ENCODE results near the gene KIF25.

Gene KIF25

GRCh38 chr6:168053086-168053956, 55.9 kb downstream of the KIF25 start:
- H3K4me3 ChIP-seq (ENCODE audit: control insufficient read depth in 1 of 7, extremely low read depth in 1 of 7, insufficient read depth in 4 of 7, low read depth in 2 of 7, low read length in 6 of 7): no peak overlapping the region
- POLR2A ChIA-PET: no interaction called here
- H3K9me3 ChIP-seq (ENCODE audit: control extremely low read depth in 1 of 5, control insufficient read depth in 4 of 5, insufficient read depth in 2 of 5, low read depth in 1 of 5, low read length in 4 of 5): no peaks in the 10 kb centered on the region

GRCh38 chr6:168053957-168054471, 56.5 kb downstream of the KIF25 start:
- ChIA-PET POLR2A (no interaction called here), CTCF (no interaction called here)
- Histone ChIP-seq H3K36me3 (ENCODE audit: control insufficient read depth in 4 of 4, insufficient read depth in 4 of 4, low read length in 3 of 4) (no peaks in the 10 kb centered on the region), H3K27ac (ENCODE audit: insufficient read depth in 1 of 2, low read depth in 1 of 2, low read length in 2 of 2, poor library complexity in 1 of 2, severe bottlenecking in 2 of 2) (no peak overlapping the region), H3K9me3 (ENCODE audit: control extremely low read depth in 1 of 5, control insufficient read depth in 4 of 5, insufficient read depth in 2 of 5, low read depth in 1 of 5, low read length in 4 of 5) (no peaks in the 10 kb centered on the region), H3K4me1 (ENCODE audit: control extremely low read depth in 1 of 4, control insufficient read depth in 4 of 4, insufficient read depth in 4 of 4, low read length in 3 of 4) (no peaks in the 10 kb centered on the region), H3K27me3 (replicated peaks in 2 of 5; ENCODE audit: control insufficient read depth in 4 of 5, insufficient read depth in 5 of 5, low read length in 4 of 5) (no peaks in the 10 kb centered on the region), H3K4me3 (ENCODE audit: control insufficient read depth in 1 of 7, extremely low read depth in 1 of 7, insufficient read depth in 4 of 7, low read depth in 2 of 7, low read length in 6 of 7) (no peak overlapping the region)
- 94% methylated on average over 14 of the region's 14 CpGs for WGBS (ENCODE audit: insufficient coverage)
- no peak for DNase-seq

More at GRCh38 chr6:168053086-168053956, 55.9 kb downstream of the KIF25 start:
- DNase-seq: no peak
- H3K27ac ChIP-seq (ENCODE audit: insufficient read depth in 1 of 2, low read depth in 1 of 2, low read length in 2 of 2, poor library complexity in 1 of 2, severe bottlenecking in 2 of 2): no peak overlapping the region
- WGBS (ENCODE audit: insufficient coverage): 90% methylated on average over 33 of the region's 38 CpGs
- CTCF ChIA-PET: no interaction called here
- H3K36me3 ChIP-seq (ENCODE audit: control insufficient read depth in 4 of 4, insufficient read depth in 4 of 4, low read length in 3 of 4): no peaks in the 10 kb centered on the region
- no peaks in the 10 kb centered on the region for H3K27me3 ChIP-seq (replicated peaks in 2 of 5; ENCODE audit: control insufficient read depth in 4 of 5, insufficient read depth in 5 of 5, low read length in 4 of 5)
- H3K4me1 ChIP-seq (ENCODE audit: control extremely low read depth in 1 of 4, control insufficient read depth in 4 of 4, insufficient read depth in 4 of 4, low read length in 3 of 4): no peaks in the 10 kb centered on the region

GRCh38 chr6:168054765-168055560, 57.5 kb downstream of the KIF25 start:
- H3K27ac ChIP-seq (ENCODE audit: insufficient read depth in 1 of 2, low read depth in 1 of 2, low read length in 2 of 2, poor library complexity in 1 of 2, severe bottlenecking in 2 of 2): no peak overlapping the region
- H3K36me3 ChIP-seq (ENCODE audit: control insufficient read depth in 4 of 4, insufficient read depth in 4 of 4, low read length in 3 of 4): no peaks in the 10 kb centered on the region
- WGBS (ENCODE audit: insufficient coverage): 96% methylated on average over 12 of the region's 18 CpGs
- H3K27me3 ChIP-seq (replicated peaks in 2 of 5; ENCODE audit: control insufficient read depth in 4 of 5, insufficient read depth in 5 of 5, low read length in 4 of 5): no peaks in the 10 kb centered on the region
- CTCF ChIA-PET: no interaction called here
- no peak for DNase-seq
- H3K9me3 ChIP-seq (ENCODE audit: control extremely low read depth in 1 of 5, control insufficient read depth in 4 of 5, insufficient read depth in 2 of 5, low read depth in 1 of 5, low read length in 4 of 5): no peaks in the 10 kb centered on the region
- no peaks in the 10 kb centered on the region for H3K4me1 ChIP-seq (ENCODE audit: control extremely low read depth in 1 of 4, control insufficient read depth in 4 of 4, insufficient read depth in 4 of 4, low read length in 3 of 4)
- POLR2A ChIA-PET: no interaction called here
- no peak overlapping the region for H3K4me3 ChIP-seq (ENCODE audit: control insufficient read depth in 1 of 7, extremely low read depth in 1 of 7, insufficient read depth in 4 of 7, low read depth in 2 of 7, low read length in 6 of 7)

- H3K36me3 ChIP-seq (ENCODE audit: control insufficient read depth in 4 of 4, insufficient read depth in 4 of 4, low read length in 3 of 4): no peaks in the 10 kb centered on the region
- ChIA-PET POLR2A (no interaction called here), CTCF (no interaction called here)
- DNase-seq: no peak
- no peaks in the 10 kb centered on the region for H3K27me3 ChIP-seq (replicated peaks in 2 of 5; ENCODE audit: control insufficient read depth in 4 of 5, insufficient read depth in 5 of 5, low read length in 4 of 5)
- WGBS (ENCODE audit: insufficient coverage): 91% methylated on average over 22 of the region's 22 CpGs
- H3K4me3 ChIP-seq (ENCODE audit: control insufficient read depth in 1 of 7, extremely low read depth in 1 of 7, insufficient read depth in 4 of 7, low read depth in 2 of 7, low read length in 6 of 7): no peak overlapping the region
- H3K27ac ChIP-seq (ENCODE audit: insufficient read depth in 1 of 2, low read depth in 1 of 2, low read length in 2 of 2, poor library complexity in 1 of 2, severe bottlenecking in 2 of 2): no peak overlapping the region
- H3K4me1 ChIP-seq (ENCODE audit: control extremely low read depth in 1 of 4, control insufficient read depth in 4 of 4, insufficient read depth in 4 of 4, low read length in 3 of 4): no peaks in the 10 kb centered on the region
- no peaks in the 10 kb centered on the region for H3K9me3 ChIP-seq (ENCODE audit: control extremely low read depth in 1 of 5, control insufficient read depth in 4 of 5, insufficient read depth in 2 of 5, low read depth in 1 of 5, low read length in 4 of 5)
Observed at GRCh38 chr6:168055696-168056489, 58.4 kb downstream of the KIF25 start.

- CTCF ChIA-PET: no interaction called here
- Histone ChIP-seq H3K4me1 (ENCODE audit: control extremely low read depth in 1 of 4, control insufficient read depth in 4 of 4, insufficient read depth in 4 of 4, low read length in 3 of 4) (no peaks in the 10 kb centered on the region), H3K36me3 (ENCODE audit: control insufficient read depth in 4 of 4, insufficient read depth in 4 of 4, low read length in 3 of 4) (no peaks in the 10 kb centered on the region), H3K4me3 (ENCODE audit: control insufficient read depth in 1 of 7, extremely low read depth in 1 of 7, insufficient read depth in 4 of 7, low read depth in 2 of 7, low read length in 6 of 7) (no peak overlapping the region), H3K27me3 (replicated peaks in 2 of 5; ENCODE audit: control insufficient read depth in 4 of 5, insufficient read depth in 5 of 5, low read length in 4 of 5) (no peaks in the 10 kb centered on the region), H3K27ac (ENCODE audit: insufficient read depth in 1 of 2, low read depth in 1 of 2, low read length in 2 of 2, poor library complexity in 1 of 2, severe bottlenecking in 2 of 2) (no peak overlapping the region), H3K9me3 (ENCODE audit: control extremely low read depth in 1 of 5, control insufficient read depth in 4 of 5, insufficient read depth in 2 of 5, low read depth in 1 of 5, low read length in 4 of 5) (no peaks in the 10 kb centered on the region)
- WGBS (ENCODE audit: insufficient coverage): 95% methylated on average over 17 of the region's 24 CpGs
- no peak for DNase-seq
- POLR2A ChIA-PET: no interaction called here
Observed at GRCh38 chr6:168056892-168057527, 59.5 kb downstream of the KIF25 start.

- H3K27me3 ChIP-seq (replicated peaks in 2 of 5; ENCODE audit: control insufficient read depth in 4 of 5, insufficient read depth in 5 of 5, low read length in 4 of 5): no peaks in the 10 kb centered on the region
- ChIA-PET CTCF (no interaction called here), POLR2A (no interaction called here)
- no peaks in the 10 kb centered on the region for H3K9me3 ChIP-seq (ENCODE audit: control extremely low read depth in 1 of 5, control insufficient read depth in 4 of 5, insufficient read depth in 2 of 5, low read depth in 1 of 5, low read length in 4 of 5)
- no peak overlapping the region for H3K27ac ChIP-seq (ENCODE audit: insufficient read depth in 1 of 2, low read depth in 1 of 2, low read length in 2 of 2, poor library complexity in 1 of 2, severe bottlenecking in 2 of 2)
- over 99% methylated on average over 14 of the region's 14 CpGs for WGBS (ENCODE audit: insufficient coverage)
- no peak overlapping the region for H3K4me3 ChIP-seq (ENCODE audit: control insufficient read depth in 1 of 7, extremely low read depth in 1 of 7, insufficient read depth in 4 of 7, low read depth in 2 of 7, low read length in 6 of 7)
- H3K4me1 ChIP-seq (ENCODE audit: control extremely low read depth in 1 of 4, control insufficient read depth in 4 of 4, insufficient read depth in 4 of 4, low read length in 3 of 4): no peaks in the 10 kb centered on the region
- H3K36me3 ChIP-seq (ENCODE audit: control insufficient read depth in 4 of 4, insufficient read depth in 4 of 4, low read length in 3 of 4): no peaks in the 10 kb centered on the region
- no peak for DNase-seq
Observed at GRCh38 chr6:168057836-168058235, 60.4 kb downstream of the KIF25 start.
